Stromal cell of bone marrow (primary cell): ENCODE measurements around the gene PEPD.

Experiments used
- DNase-seq: peaks from one replicate; pipeline ENCODE4 v3.0.0-alpha.2; 2012; ENCODE audit warnings: low read depth

PEPD gene

GRCh38 chr19:33383720-33384292 lies 137.8 kb downstream of the PEPD start:
- DNase-seq: no peak

- DNase-seq: no peak
Observed at GRCh38 chr19:33382982-33383381, 138.6 kb downstream of the PEPD start.

- no peak for DNase-seq
Observed at GRCh38 chr19:33382006-33382405, 139.6 kb downstream of the PEPD start.

GRCh38 chr19:33381101-33381500 lies 140.5 kb downstream of the PEPD start:
- no peak for DNase-seq

- DNase-seq: no peak
Observed at GRCh38 chr19:33379151-33379829, 142.3 kb downstream of the PEPD start.

- no peak for DNase-seq
Observed at GRCh38 chr19:33377586-33378475, 143.8 kb downstream of the PEPD start.

GRCh38 chr19:33376941-33377557 lies 144.5 kb downstream of the PEPD start:
- no peak for DNase-seq

- peak; percentile 79 for DNase-seq
Observed at GRCh38 chr19:33376423-33376822, 145.2 kb downstream of the PEPD start.

- DNase-seq: no peak
Observed at GRCh38 chr19:33375837-33376159, 145.8 kb downstream of the PEPD start.

- DNase-seq: no peak
Observed at GRCh38 chr19:33375156-33375836, 146.3 kb downstream of the PEPD start.

- DNase-seq: no peak
Observed at GRCh38 chr19:33374236-33374714, 147.3 kb downstream of the PEPD start.

- peak; percentile 73 for DNase-seq
Observed at GRCh38 chr19:33373453-33374235, 147.9 kb downstream of the PEPD start, which contains the start of gene CEBPG. CEBPG (plus strand) TSS chr19:33373709; CDS start chr19:33379240, 5,531 bp downstream.

GRCh38 chr19:33370783-33371182 lies 150.8 kb downstream of the PEPD start:
- DNase-seq: no peak

GRCh38 chr19:33368074-33368864 lies 153.3 kb downstream of the PEPD start:
- DNase-seq: no peak

- DNase-seq: no peak
Observed at GRCh38 chr19:33366897-33367296, 154.7 kb downstream of the PEPD start.

- DNase-seq: no peak
Observed at GRCh38 chr19:33366127-33366526, 155.5 kb downstream of the PEPD start.

- no peak for DNase-seq
Observed at GRCh38 chr19:33365691-33366090, 155.9 kb downstream of the PEPD start.

- DNase-seq: no peak
Observed at GRCh38 chr19:33363476-33363875, 158.1 kb downstream of the PEPD start.

- DNase-seq: no peak
Observed at GRCh38 chr19:33362508-33363228, 158.9 kb downstream of the PEPD start.

- no peak for DNase-seq
Observed at GRCh38 chr19:33359581-33359980, 162.0 kb downstream of the PEPD start.
